Activated CD4-positive, alpha-beta T cell treated with anti-CD3 and anti-CD28 coated beads, Interleukin-2, amount 10 ng/mL, durations not matched to agents 7 days and 5 days (primary cell): ENCODE measurements around the gene CLMN. TPM values are rescaled to one million over a fixed set of nuclear protein-coding genes. Genes with fewer than 3 reads are reported as not detected.

ENCODE experiments used
- CTCF ChIA-PET: fragments of 350-600 bp; sonication (Branson Sonifier 250); formaldehyde crosslinking; loops from one replicate; lab custom pipeline; 2021; ENCODE audit warnings: antibody characterized with exemption; lab: Charles Lee
- POLR2A ChIA-PET: fragments of 350-600 bp; sonication (Branson Sonifier 250); formaldehyde crosslinking; loops from one replicate; lab custom pipeline; 2021; ENCODE audit warnings: antibody characterized with exemption; lab: Charles Lee
- DNase-seq: peaks from one replicate; pipeline ENCODE4 v3.0.0-alpha.2; 2020
- H3K27ac Mint-ChIP-seq: one replicate; pipeline ENCODE4 v1.8.0; 2021; ENCODE audit warnings: mild to moderate bottlenecking, moderate library complexity, mixed read lengths
- H3K27me3 Mint-ChIP-seq: one replicate; pipeline ENCODE4 v1.8.0; 2021; ENCODE audit warnings: mixed read lengths
- H3K36me3 Mint-ChIP-seq: one replicate; pipeline ENCODE4 v1.8.0; 2021; ENCODE audit warnings: low read depth, mixed read lengths
- H3K4me1 Mint-ChIP-seq: one replicate; pipeline ENCODE4 v1.8.0; 2021; ENCODE audit warnings: mixed read lengths
- H3K4me3 Mint-ChIP-seq: one replicate; pipeline ENCODE4 v1.8.0; 2021; ENCODE audit warnings: mild to moderate bottlenecking, moderate library complexity, mixed read lengths
- H3K9me3 Mint-ChIP-seq: one replicate; pipeline ENCODE4 v1.8.0; 2021; ENCODE audit warnings: mixed read lengths
- total RNA-seq, 2 experiments: library from RNA; stranded (reverse); gene quantifications; one replicate each; pipeline ENCODE4 v1.2.3, GENCODE V29; 2021

The CLMN gene
- total RNA-seq, 2 experiments from 2014 or later = 0.42 to 0.94 TPM

DNA sequence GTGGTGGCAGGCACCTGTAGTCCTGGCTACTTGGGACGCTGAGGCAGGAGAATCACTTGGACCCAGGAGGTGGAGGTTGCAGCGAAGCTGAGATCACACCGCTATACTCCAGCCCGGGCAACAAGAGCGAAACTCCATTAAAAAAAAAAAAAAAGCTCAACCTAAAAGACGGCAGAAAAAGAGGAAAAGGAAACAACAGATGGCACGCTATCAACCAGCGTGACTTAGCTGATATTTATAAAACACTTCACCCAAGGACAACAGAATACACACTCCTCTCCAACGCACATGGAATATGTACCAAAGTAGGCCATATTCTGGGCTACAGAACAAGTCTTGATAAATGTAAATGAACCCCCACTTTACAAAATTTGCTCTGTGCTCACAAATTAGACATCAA is 34.0 kb upstream of the CLMN start:
- ChIA-PET POLR2A (interaction anchor here (0.6 kb wide), 1 partner anchor 11 kb away, joined by 5 read pairs; no protein-coding TSS in a partner anchor), CTCF (no interaction called here)
- Mint-ChIP-seq H3K27me3 (peaks cover 12% of the 10 kb centered on the region), H3K4me1 (no peaks in the 10 kb centered on the region), H3K27ac (no peak overlapping the region), H3K36me3 (no peaks in the 10 kb centered on the region), H3K4me3 (no peak overlapping the region), H3K9me3 (peaks cover 6% of the 10 kb centered on the region)
- DNase-seq = no peak

DNA sequence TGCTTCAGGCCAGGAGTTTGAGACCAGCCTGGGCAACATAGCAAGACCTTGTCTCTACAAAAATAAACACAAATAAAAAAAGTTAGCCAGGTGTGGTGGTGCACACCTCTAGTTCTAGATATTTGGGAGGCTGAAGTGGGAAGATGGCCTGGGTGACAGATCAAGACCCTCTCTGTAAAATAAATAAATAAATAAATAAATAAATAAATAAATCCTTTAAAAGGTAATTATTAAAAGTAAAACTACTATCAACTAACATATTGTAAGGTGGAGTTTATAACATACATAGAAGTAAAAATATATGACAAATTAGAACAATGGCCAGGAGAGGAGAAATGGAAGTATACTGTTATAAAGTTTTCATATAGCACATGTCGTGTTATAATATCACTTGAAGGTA is 33.3 kb upstream of the CLMN start:
- CTCF ChIA-PET = no interaction called here
- Mint-ChIP-seq H3K27me3 (peaks cover 11% of the 10 kb centered on the region), H3K9me3 (peaks cover 6% of the 10 kb centered on the region), H3K4me1 (no peaks in the 10 kb centered on the region), H3K27ac (no peak overlapping the region), H3K4me3 (no peak overlapping the region), H3K36me3 (no peaks in the 10 kb centered on the region)
- POLR2A ChIA-PET = no interaction called here
- DNase-seq = no peak

DNA sequence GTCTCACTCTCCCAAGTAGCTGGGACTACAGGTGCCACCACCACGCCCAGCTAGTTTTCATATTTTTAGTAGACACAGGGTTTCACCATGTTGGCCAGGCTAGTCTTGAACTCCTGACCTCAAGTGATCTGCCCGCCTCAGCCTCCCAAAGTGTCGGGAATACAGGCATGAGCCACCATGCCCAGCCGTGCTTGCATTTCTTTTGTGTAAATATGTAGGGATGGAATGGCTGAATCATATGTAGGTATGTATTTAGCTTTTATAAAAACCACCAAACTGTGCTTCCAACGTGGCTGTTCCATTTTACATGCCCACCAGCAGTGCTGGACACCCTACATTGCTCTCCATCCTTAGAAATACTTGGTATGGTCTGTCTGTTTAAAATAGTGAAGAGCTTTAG is 32.8 kb upstream of the CLMN start:
- ChIA-PET POLR2A (no interaction called here), CTCF (no interaction called here)
- peaks cover 6% of the 10 kb centered on the region for H3K9me3 Mint-ChIP-seq

DNA sequence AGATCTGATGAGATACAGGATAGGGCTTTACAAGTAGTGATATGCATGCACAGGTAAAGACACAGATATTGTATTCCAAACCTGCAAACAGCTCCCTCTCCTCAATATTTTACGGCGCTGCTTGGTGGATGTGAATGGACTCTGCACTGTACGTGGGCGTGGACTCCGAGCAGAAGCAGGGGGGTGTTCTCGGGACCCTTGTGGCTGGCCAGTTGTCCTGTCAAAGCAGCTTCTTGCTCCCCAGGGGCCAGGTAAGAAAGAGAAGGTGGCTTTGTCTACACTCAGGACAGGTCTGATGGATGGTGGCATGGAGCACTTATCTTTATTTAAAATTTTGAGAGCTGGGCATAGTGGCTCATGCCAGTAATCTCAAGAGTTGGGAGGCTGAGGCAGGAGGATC is 29.5 kb upstream of the CLMN start:
- Mint-ChIP-seq H3K4me1 (no peaks in the 10 kb centered on the region), H3K4me3 (no peak overlapping the region), H3K9me3 (peaks cover 4% of the 10 kb centered on the region), H3K36me3 (no peaks in the 10 kb centered on the region), H3K27me3 (peaks cover 15% of the 10 kb centered on the region), H3K27ac (no peak overlapping the region)
- ChIA-PET CTCF (no interaction called here), POLR2A (no interaction called here)
- no peak for DNase-seq

More for the DNA sequence above, 32.8 kb upstream of the CLMN start:
- no peaks in the 10 kb centered on the region for H3K4me1 Mint-ChIP-seq
- H3K4me3 Mint-ChIP-seq = no peak overlapping the region
- H3K36me3 Mint-ChIP-seq = no peaks in the 10 kb centered on the region
- H3K27ac Mint-ChIP-seq = no peak overlapping the region
- DNase-seq = no peak
- peaks cover 11% of the 10 kb centered on the region for H3K27me3 Mint-ChIP-seq

DNA sequence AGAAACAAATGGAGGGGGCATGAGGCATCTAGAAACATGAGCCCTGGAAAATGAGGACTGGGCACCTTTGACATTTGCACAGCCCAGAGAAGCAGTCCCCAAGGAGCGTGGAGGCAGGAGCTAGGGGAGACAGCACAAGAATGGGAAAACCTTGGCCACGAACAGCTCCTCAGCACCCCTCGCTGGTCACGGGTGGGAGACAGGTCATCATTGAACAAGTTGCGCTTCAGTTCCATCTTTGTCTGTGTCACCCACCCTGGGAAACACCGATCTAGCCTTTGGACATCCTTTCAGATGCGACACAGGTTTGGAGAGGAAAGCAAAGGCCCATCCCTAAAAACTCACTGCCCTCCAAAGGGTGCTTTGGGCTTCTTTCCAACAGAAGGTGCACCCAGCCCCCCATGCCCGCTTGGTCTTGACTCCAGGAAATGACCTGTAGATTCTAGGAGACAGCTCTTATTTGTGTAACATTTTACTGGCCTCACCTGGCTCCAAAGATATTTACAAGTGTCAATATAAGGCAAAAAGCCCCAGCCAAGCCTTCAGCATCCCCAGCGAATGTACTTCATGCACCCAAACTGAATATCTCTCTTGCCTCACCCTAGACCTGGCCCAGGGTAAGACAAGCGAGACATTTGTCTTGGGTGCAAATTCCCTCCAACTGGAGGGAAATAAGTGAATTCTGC is 28.8 kb upstream of the CLMN start:
- no peaks in the 10 kb centered on the region for H3K4me1 Mint-ChIP-seq
- DNase-seq = no peak
- H3K9me3 Mint-ChIP-seq = no peaks in the 10 kb centered on the region
- no peak overlapping the region for H3K27ac Mint-ChIP-seq
- POLR2A ChIA-PET = no interaction called here
- H3K36me3 Mint-ChIP-seq = no peaks in the 10 kb centered on the region
- H3K4me3 Mint-ChIP-seq = no peak overlapping the region
- CTCF ChIA-PET = no interaction called here
- H3K27me3 Mint-ChIP-seq = peaks cover 15% of the 10 kb centered on the region

DNA sequence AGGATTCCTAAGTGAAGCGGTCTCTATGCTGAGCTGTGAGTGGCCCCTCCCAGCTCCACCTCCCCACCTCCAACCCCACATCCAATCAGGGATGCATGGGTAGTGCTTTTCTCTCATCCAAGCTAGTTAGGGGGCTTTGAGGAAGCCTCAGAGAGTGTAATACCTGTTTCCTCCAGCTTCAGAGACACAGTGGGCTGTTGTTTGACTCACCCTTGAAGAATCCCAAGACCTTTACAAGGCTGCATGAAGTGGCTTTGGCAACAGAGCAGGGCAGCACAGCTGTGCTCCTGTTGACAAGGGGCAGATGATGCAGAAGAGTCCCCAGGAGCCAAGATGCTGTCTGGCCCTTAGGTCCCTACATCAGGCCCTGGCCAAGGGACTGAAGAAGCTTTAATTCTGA is 27.1 kb upstream of the CLMN start:
- no peaks in the 10 kb centered on the region for H3K9me3 Mint-ChIP-seq
- no peak overlapping the region for H3K4me3 Mint-ChIP-seq
- peaks cover 18% of the 10 kb centered on the region for H3K27me3 Mint-ChIP-seq
- no peaks in the 10 kb centered on the region for H3K36me3 Mint-ChIP-seq
- ChIA-PET POLR2A (no interaction called here), CTCF (no interaction called here)
- H3K27ac Mint-ChIP-seq = no peak overlapping the region
- H3K4me1 Mint-ChIP-seq = no peaks in the 10 kb centered on the region
- DNase-seq = no peak

DNA sequence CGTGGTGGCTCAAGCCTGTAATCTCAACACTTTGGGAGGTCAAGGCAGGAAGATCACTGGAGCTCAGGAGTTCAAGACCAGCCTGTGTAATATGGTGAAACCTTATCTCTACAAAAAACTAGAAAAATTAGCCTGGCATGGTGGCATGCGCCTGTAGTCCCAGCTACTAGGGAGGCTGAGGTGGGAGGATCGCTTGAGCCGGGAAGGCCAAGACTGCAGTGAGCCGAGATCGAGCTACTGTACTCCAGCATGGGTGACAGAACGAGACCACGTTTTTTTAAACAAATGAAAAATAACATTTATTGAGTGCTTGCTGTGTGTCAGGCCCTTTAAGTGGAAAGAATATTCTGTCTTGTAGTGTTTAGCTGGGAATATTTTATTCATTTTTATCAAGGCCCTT is 26.6 kb upstream of the CLMN start:
- DNase-seq = no peak
- Mint-ChIP-seq H3K27ac (no peak overlapping the region), H3K4me3 (no peak overlapping the region), H3K27me3 (peaks cover 20% of the 10 kb centered on the region), H3K36me3 (no peaks in the 10 kb centered on the region), H3K4me1 (no peaks in the 10 kb centered on the region), H3K9me3 (no peaks in the 10 kb centered on the region)
- ChIA-PET CTCF (no interaction called here), POLR2A (no interaction called here)

DNA sequence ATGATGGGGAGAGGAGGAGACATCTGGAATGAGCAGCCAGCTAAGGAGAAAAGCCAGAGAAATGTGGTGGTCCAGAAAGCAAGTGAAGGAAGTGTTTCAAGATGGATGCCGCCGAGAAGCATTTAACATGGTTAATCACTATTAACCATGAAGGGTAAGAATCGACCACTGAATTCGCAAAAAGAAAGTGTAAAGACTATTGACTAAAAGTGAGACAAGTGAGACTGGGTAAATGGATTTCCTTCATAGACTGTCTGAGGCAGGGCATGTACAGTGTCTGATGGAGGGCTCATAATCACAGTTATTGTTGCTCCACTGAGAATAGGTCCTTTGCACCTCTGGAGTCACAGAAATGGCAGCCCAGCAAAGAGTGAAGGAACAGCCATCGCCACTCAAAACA is 25.3 kb upstream of the CLMN start:
- no peaks in the 10 kb centered on the region for H3K36me3 Mint-ChIP-seq
- ChIA-PET CTCF (no interaction called here), POLR2A (no interaction called here)
- H3K9me3 Mint-ChIP-seq = no peaks in the 10 kb centered on the region
- no peaks in the 10 kb centered on the region for H3K4me1 Mint-ChIP-seq
- H3K27me3 Mint-ChIP-seq = peaks cover 16% of the 10 kb centered on the region
- DNase-seq = no peak
- no peak overlapping the region for H3K4me3 Mint-ChIP-seq
- no peak overlapping the region for H3K27ac Mint-ChIP-seq

DNA sequence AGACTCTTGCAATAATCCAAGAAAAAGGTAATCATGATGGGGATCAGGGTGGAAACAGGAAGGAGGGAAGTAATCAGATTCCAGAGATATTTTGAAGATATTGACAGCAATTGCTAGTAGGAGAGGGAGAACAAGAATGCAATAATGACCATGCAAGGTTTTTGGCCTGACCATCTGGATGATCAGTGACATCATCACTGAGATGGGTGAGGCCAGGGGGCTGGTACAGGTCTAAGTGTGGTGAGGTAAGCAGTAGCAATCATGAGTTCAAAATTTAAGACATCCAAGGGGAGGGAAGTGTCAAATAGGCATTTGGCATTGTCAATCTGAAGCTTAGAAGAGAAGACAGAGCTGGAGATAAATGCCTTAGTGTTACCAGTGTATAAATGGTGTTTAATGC is 24.8 kb upstream of the CLMN start:
- H3K36me3 Mint-ChIP-seq = no peaks in the 10 kb centered on the region
- DNase-seq = no peak
- ChIA-PET CTCF (no interaction called here), POLR2A (no interaction called here)
- H3K4me3 Mint-ChIP-seq = no peak overlapping the region
- peaks cover 14% of the 10 kb centered on the region for H3K27me3 Mint-ChIP-seq
- no peaks in the 10 kb centered on the region for H3K9me3 Mint-ChIP-seq
- H3K4me1 Mint-ChIP-seq = no peaks in the 10 kb centered on the region
- no peak overlapping the region for H3K27ac Mint-ChIP-seq

DNA sequence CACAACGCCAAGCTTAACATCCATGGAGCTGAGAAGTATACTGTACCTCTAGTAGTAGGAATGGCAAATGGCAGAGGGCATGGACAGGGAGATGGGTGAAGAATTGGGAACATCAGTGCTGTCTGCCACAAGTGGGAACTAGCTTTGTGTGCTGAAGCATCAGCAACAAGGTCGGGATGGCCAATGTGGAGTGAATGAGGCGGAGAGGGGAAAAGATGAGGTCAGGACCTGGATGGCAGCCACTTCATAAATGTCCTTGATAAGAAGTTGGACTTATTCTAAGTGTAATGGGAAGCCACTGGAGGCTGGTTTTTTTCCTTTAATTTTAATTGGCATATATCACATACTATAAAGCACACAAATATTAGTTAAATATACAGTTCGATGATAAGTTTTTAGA is 21.9 kb upstream of the CLMN start:
- ChIA-PET POLR2A (no interaction called here), CTCF (no interaction called here)
- H3K27me3 Mint-ChIP-seq = peaks cover 11% of the 10 kb centered on the region
- H3K4me3 Mint-ChIP-seq = no peak overlapping the region
- H3K27ac Mint-ChIP-seq = no peak overlapping the region
- H3K4me1 Mint-ChIP-seq = no peaks in the 10 kb centered on the region
- no peaks in the 10 kb centered on the region for H3K36me3 Mint-ChIP-seq
- no peaks in the 10 kb centered on the region for H3K9me3 Mint-ChIP-seq
- DNase-seq = no peak

DNA sequence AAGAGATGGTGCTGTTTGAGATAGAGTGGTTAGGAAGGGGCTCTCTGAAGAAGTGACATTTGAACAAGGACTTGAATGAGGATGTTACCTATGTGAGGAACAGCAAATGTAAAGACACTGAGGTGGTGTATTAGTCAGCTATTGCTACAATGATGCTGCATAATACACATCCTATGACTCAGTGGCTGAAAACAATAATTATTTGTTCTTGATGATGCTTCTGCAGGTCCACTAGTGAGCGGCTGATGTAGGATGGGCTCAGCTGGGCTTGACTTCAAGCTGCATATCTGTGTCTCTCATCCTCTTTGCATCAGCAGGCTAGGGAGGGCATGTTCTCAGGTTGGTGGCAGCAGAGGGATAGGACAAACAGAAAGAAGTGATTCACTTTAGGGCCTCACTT is 21.4 kb upstream of the CLMN start:
- POLR2A ChIA-PET = no interaction called here
- Mint-ChIP-seq H3K4me1 (no peaks in the 10 kb centered on the region), H3K4me3 (no peak overlapping the region), H3K36me3 (no peaks in the 10 kb centered on the region), H3K27me3 (peaks cover 10% of the 10 kb centered on the region), H3K9me3 (no peaks in the 10 kb centered on the region), H3K27ac (no peak overlapping the region)
- CTCF ChIA-PET = no interaction called here
- DNase-seq = no peak

DNA sequence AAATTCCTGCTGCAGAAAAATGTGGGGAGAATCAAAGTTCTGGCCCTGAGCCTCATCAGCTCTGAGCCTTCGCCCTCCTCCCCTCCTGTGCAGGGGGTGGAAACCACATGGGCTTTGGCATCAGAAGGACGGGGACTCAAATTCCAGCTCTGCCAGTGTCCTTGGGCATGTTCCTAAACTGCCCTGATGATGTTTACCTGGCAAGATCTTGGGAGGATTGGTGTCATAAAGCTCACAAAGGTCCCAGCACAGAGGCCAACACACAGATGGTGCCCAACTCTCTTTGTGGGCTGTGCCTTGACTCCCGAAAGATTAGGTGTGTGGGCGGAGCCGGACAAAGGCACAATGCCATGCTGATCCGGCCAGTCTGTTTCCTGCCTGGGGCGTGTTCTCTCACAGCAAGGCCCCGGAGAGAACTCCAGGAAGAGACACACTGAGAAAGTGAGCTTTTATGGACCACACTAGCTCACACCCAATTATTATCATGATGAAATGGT is 20.5 kb upstream of the CLMN start:
- no peak overlapping the region for H3K4me3 Mint-ChIP-seq
- ChIA-PET CTCF (no interaction called here), POLR2A (no interaction called here)
- H3K36me3 Mint-ChIP-seq = no peaks in the 10 kb centered on the region
- no peak for DNase-seq
- no peaks in the 10 kb centered on the region for H3K4me1 Mint-ChIP-seq
- H3K27me3 Mint-ChIP-seq = peaks cover 10% of the 10 kb centered on the region
- no peaks in the 10 kb centered on the region for H3K9me3 Mint-ChIP-seq
- no peak overlapping the region for H3K27ac Mint-ChIP-seq

DNA sequence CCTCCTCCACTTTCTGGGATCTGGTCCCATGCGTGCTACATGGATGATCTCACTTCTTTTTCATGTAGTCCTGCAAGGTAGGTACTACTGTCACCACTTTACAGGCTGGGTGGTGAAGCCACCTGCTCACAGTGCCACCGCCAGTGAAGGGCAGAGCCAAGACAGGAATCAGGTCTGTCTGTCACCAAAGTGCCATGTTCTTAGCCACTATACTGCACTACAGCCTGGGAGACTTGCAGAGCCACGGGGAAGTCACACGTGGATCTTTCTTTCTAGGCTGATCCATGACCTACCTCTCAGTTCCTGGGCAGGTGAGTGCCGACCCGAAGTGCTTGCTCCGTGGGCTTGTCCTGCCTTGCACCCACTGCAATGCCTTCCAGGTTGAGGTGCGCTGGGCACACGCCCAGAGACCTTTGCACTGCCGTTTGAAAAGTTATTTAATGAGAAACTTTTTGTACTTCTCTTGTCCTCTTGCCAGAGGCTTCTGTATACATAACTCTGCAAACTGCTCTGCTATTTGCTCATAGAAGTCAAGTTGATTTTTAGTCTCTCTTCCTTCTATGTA is 19.7 kb upstream of the CLMN start:
- DNase-seq = no peak
- H3K27ac Mint-ChIP-seq = no peak overlapping the region
- H3K4me1 Mint-ChIP-seq = no peaks in the 10 kb centered on the region
- H3K27me3 Mint-ChIP-seq = peaks cover 10% of the 10 kb centered on the region
- H3K4me3 Mint-ChIP-seq = no peak overlapping the region
- H3K9me3 Mint-ChIP-seq = no peaks in the 10 kb centered on the region
- POLR2A ChIA-PET = no interaction called here
- CTCF ChIA-PET = no interaction called here
- H3K36me3 Mint-ChIP-seq = no peaks in the 10 kb centered on the region

DNA sequence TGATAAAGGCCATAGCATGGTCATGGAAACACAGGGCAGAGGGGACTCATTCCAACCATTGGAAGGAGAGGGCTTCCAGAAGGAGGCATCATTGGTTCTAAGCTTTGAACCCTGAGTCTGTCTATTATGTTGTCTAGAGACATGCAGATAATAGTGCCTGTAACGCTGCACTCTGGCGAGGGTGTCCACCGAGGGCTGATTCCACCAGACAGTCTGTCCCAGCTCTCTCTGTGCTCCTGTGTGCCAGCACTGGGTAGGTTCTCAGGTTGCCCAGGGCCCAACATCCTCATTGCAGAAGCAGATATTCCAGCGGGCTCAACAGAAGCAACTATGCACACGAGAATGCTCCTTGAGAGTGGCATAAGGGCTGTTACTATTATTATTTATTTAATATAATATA is 18.7 kb upstream of the CLMN start:
- Mint-ChIP-seq H3K27me3 (peaks cover 9% of the 10 kb centered on the region), H3K4me1 (no peaks in the 10 kb centered on the region), H3K36me3 (no peaks in the 10 kb centered on the region), H3K4me3 (no peak overlapping the region), H3K27ac (no peak overlapping the region), H3K9me3 (no peaks in the 10 kb centered on the region)
- ChIA-PET CTCF (interaction anchor here (0.6 kb wide), 1 partner anchor 36 kb away, joined by 3 read pairs; no protein-coding TSS in a partner anchor), POLR2A (no interaction called here)
- no peak for DNase-seq
